IPS-11a (cell line): ENCODE results near the gene PARP12.
"Not testable (repeated sequence)": the region's sequence is repeated elsewhere in the genome, so short reads cannot be mapped to it uniquely, and the experiment has no call there.

Source experiments
- H3K4me3 ChIP-seq: one replicate; pipeline ENCODE4 v1.5.1; 2013; ENCODE audit warnings: low read depth, low read length, control low read depth

PARP12 gene

GRCh38 chr7:140062528-140063299 is at the start of gene PARP12:
TSS of gene PARP12 (minus strand) at chr7:140062951. CDS start at chr7:140062847, 104 bp downstream.
- H3K4me3 ChIP-seq, result peak within 1 kb of the TSS; percentile 61

- H3K4me3 ChIP-seq, result not testable (repeated sequence)
Observed at GRCh38 chr7:140108777-140109176, 46.0 kb upstream of the PARP12 start.

- no peak overlapping the region for H3K4me3 ChIP-seq
Observed at GRCh38 chr7:140096459-140096858, 33.7 kb upstream of the PARP12 start.

- H3K4me3 ChIP-seq, result no peak overlapping the region
Observed at GRCh38 chr7:140093375-140093774, 30.6 kb upstream of the PARP12 start.

GRCh38 chr7:140085447-140085846 is 22.7 kb upstream of the PARP12 start:
- H3K4me3 ChIP-seq, result no peak overlapping the region

- no peak overlapping the region for H3K4me3 ChIP-seq
Observed at GRCh38 chr7:140084972-140085371, 22.2 kb upstream of the PARP12 start.

- H3K4me3 ChIP-seq, result no peak overlapping the region
Observed at GRCh38 chr7:140084142-140084655, 21.4 kb upstream of the PARP12 start.

GRCh38 chr7:140082770-140083169 is 20.0 kb upstream of the PARP12 start:
- no peak overlapping the region for H3K4me3 ChIP-seq

GRCh38 chr7:140081774-140082425 is 19.1 kb upstream of the PARP12 start:
- H3K4me3 ChIP-seq, result no peak overlapping the region

GRCh38 chr7:140080919-140081318 is 18.2 kb upstream of the PARP12 start:
- H3K4me3 ChIP-seq, result no peak overlapping the region

- no peak overlapping the region for H3K4me3 ChIP-seq
Observed at GRCh38 chr7:140079121-140079536, 16.4 kb upstream of the PARP12 start.

- no peak overlapping the region for H3K4me3 ChIP-seq
Observed at GRCh38 chr7:140078392-140078791, 15.6 kb upstream of the PARP12 start.

- no peak overlapping the region for H3K4me3 ChIP-seq
Observed at GRCh38 chr7:140074780-140075179, 12.0 kb upstream of the PARP12 start.

- H3K4me3 ChIP-seq, result no peak overlapping the region
Observed at GRCh38 chr7:140070546-140070945, 7.8 kb upstream of the PARP12 start.

GRCh38 chr7:140069298-140069949 is 6.7 kb upstream of the PARP12 start:
- no peak overlapping the region for H3K4me3 ChIP-seq

- H3K4me3 ChIP-seq, result no peak overlapping the region
Observed at GRCh38 chr7:140068033-140068432, 5.3 kb upstream of the PARP12 start.

GRCh38 chr7:140067052-140067451 is 4.3 kb upstream of the PARP12 start:
- H3K4me3 ChIP-seq, result no peak overlapping the region

- H3K4me3 ChIP-seq, result peak overlapping the region; percentile 61
Observed at GRCh38 chr7:140062118-140062527, 628 bp downstream of the PARP12 start.

- no peak overlapping the region for H3K4me3 ChIP-seq
Observed at GRCh38 chr7:140061607-140061930, 1.2 kb downstream of the PARP12 start.

- no peak overlapping the region for H3K4me3 ChIP-seq
Observed at GRCh38 chr7:140060788-140061606, 1.8 kb downstream of the PARP12 start.

GRCh38 chr7:140060243-140060630 is 2.5 kb downstream of the PARP12 start:
- H3K4me3 ChIP-seq, result no peak overlapping the region
